Breast epithelium (tissue), 3 donors: ENCODE results near the gene SNAPC2.

Experiments used
- POLR2A ChIP-seq: fragments of 450-650 bp; IDR thresholded peaks from one replicate; pipeline ENCODE4 v1.6.1; 2016; ENCODE audit warnings: antibody characterized with exemption, mild to moderate bottlenecking, moderate library complexity
- POLR2AphosphoS5 ChIP-seq, 3 donors: sonication (generic); formaldehyde crosslinking; IDR thresholded peaks; one replicate each; pipeline ENCODE4 v1.6.1; 2017; ENCODE audit warnings: antibody characterized with exemption in 3 of 3
- TF ChIP-seq, protein P1 (sequence below), 3 donors: fragments of 450-650 bp; IDR thresholded peaks; one replicate each; pipeline ENCODE4 v1.5.1; 2016 to 2017; ENCODE audit warnings: antibody characterized with exemption in 3 of 3, mild to moderate bottlenecking in 3 of 3, moderate library complexity in 3 of 3

- TF ChIP-seq, protein P1, sequence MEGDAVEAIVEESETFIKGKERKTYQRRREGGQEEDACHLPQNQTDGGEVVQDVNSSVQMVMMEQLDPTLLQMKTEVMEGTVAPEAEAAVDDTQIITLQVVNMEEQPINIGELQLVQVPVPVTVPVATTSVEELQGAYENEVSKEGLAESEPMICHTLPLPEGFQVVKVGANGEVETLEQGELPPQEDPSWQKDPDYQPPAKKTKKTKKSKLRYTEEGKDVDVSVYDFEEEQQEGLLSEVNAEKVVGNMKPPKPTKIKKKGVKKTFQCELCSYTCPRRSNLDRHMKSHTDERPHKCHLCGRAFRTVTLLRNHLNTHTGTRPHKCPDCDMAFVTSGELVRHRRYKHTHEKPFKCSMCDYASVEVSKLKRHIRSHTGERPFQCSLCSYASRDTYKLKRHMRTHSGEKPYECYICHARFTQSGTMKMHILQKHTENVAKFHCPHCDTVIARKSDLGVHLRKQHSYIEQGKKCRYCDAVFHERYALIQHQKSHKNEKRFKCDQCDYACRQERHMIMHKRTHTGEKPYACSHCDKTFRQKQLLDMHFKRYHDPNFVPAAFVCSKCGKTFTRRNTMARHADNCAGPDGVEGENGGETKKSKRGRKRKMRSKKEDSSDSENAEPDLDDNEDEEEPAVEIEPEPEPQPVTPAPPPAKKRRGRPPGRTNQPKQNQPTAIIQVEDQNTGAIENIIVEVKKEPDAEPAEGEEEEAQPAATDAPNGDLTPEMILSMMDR (IDR thresholded peaks at IDR 0.05): no peak
- no peak for TF ChIP-seq POLR2AphosphoS5 (IDR thresholded peaks at IDR 0.05)
- TF ChIP-seq POLR2A: no peak
These were observed 20.7 kb downstream of the SNAPC2 start for GRCh38 chr19:7940841-7941240.
